Activated CD8-positive, alpha-beta memory T cell treated with anti-CD3 and anti-CD28 coated beads for 1 hour (primary cell): ENCODE data around the gene CAMTA1.

Source experiments
- DNase-seq, 2 donors: peaks; one replicate each; pipeline ENCODE4 v3.0.0-alpha.2; 2020; ENCODE audit warnings: low read depth in 1 of 2; ENCODE audit errors: extremely low read depth in 1 of 2

Gene CAMTA1

DNA sequence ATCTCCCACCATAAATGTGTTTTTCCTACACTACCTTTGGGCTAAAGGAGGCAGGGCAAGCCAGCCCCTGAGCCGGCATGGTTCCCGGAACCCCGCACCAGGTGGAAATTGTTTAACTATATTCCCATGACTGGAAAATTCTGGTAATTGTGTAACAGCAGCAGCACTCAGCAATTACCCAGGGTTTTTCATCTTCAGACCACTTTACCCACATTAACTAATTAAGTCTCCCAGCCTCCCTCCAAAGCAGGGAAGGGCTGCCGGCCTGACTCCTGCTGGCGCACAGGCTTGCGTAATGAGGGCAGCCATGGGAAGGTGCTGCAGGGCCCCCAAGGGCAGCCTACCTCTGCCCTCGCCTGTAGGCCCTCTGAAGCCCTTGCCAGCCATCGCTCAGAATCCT lies 845.1 kb downstream of the CAMTA1 start:
- no peak for DNase-seq

DNA sequence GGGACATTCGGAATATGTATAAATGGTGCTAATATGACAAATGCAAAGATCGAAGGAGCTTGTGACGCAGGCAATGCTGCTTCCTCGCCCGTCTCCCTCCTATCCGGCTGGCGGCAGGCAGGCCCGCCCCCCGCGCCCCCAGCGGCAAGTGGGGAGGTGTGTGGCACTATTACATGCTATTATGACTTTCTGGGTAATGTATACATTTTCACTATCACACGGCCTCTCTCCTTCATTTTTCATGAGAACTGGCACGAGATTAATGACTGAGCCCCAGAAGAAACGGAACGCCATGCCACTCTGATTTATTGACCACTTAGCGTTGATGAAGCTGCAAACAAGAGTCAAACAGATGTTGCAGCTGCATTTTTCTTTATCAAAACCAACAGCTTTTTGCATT lies 846.9 kb downstream of the CAMTA1 start:
- DNase-seq: no peak

DNA sequence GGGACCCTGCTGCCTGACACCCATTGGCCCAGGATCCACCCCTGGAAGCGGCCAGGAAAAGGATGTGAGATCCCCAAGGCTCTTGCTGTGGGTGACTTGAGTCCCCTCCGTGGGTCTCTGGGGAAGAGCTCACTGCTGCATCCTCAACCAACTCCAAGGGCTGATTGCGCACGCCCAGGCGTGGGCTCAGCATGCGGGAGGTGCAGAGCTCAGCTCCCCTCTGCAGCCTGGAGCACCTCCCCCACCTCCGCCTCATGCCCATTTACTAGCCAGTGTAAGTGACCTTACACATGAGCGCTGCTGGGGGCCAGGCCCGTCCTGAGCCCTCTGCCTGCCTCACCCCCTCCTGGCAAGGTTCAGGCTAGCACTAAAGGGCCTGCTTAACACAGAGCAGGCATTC lies 847.4 kb downstream of the CAMTA1 start:
- DNase-seq: no peak

DNA sequence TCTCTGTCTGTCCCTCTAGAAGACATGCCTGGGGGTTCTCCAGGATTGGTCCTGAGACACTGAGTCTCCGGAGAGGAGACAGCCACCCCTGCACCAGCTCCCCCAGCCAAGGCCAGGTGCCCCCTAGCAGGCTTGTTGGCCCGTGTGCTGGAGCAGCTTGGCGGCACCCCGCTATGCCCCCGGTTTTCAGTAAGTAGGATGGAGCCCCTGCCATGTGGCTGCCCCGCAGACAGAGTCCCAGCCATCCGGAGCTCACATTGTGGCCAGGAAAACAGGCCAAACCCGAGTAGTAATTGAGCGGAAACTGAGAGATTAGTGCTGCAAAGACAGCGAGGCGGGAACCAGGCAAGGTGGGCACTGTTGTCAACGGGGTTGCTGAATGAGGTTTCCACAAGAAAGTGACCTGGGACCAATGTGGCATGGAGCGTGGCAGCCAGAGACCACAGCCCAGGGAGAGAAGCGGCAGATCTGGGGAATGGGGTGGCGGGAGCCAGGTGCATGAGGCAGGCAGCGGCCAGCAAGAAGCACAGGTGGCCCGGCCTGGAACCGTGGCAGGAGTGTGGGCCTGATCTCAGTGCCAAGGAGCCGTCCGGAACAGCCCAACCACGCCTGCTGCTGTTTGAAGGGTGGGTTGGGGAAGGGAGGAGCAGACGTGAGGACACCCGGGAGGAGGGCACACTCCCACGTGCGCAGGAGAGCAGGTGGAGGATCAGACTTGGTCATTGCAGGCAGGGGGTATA lies 848.4 kb downstream of the CAMTA1 start:
- DNase-seq: no peak

DNA sequence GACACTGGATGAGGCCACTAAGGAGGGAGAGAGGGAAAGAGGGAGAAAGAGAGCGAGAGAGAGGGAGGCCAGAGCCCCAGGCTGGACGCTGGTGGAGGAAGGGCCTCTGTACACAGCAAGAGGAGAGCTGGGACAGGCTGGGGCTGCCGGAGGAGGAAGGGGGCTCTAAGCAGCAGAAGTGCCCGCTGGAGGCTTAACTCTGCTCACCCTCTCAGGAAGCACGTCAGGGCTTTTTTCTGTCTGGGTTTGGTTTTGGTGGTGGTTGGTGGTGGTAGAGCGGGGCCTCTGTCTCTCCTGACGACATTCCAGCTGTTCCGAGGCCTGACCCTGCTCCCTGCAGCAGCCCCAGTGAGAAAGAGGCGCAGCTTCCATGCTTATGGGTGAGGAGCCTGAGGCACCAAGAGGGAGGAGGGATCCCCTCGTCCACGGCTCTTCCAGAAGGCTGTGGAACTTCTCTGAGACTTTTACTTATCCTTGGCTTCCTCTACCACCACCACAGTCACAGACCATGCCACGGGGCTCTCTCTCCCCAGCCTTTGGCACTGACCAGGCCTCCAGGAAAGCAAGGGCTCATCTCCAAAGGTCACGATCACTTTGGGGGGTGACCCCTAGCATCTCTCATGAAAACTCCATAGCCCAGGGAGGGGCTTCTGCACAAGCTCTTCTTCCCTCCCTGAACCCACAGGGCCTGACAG lies 849.4 kb downstream of the CAMTA1 start:
- no peak for DNase-seq

DNA sequence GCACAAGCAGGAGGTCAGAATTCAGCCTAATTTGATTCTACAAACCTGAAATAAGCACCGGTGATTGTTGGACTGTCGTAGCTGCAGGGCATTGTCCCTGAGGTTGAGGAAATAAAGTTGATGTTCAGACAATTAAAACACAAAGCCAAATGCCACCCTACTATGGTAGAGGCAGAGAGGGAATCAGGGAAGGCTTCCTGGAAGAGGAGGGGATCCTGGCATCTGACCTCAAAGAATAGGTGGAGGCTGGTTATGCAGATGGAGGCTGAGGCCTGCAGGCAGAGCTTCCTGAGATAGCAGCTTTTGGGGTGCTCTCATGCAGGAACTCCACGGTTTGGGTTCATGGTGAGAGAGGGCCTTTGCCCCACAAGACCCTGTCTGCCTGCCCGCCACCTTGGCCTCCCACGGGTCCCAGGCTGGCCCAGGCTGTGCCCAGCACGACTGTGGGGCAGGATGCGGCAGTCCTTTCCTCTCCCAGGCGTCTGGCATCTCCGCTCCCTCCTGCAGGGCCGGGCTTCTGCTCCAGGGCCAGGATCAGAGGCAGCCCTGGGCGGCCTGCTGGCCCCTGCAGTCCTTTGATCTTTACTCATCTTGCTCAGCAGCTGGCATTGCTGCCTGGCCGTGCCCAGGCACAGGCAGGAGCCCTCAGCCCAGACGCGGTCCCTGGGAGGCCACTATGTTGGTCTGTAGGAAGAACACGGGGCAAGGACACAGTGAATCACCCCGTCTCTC lies 851.7 kb downstream of the CAMTA1 start:
- no peak for DNase-seq

DNA sequence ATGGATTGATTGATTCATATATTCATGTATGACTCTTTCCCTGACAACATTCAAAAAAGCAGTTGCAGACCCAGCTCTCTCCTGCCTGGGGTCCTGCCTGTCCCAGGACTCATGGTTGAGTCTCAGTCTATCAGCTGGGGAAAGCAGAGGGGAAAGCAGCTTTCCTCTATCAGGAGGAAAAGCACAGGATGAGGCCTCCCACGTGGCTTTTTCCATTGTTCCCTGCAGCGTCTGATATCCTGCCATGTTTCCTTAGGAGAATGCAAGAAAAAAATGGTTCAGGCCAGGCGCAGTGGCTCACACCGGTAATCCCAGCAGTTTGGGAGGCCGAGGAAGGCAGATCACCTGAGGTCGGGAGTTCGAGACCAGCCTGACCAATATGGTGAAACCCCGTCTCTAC lies 852.8 kb downstream of the CAMTA1 start:
- DNase-seq: no peak

DNA sequence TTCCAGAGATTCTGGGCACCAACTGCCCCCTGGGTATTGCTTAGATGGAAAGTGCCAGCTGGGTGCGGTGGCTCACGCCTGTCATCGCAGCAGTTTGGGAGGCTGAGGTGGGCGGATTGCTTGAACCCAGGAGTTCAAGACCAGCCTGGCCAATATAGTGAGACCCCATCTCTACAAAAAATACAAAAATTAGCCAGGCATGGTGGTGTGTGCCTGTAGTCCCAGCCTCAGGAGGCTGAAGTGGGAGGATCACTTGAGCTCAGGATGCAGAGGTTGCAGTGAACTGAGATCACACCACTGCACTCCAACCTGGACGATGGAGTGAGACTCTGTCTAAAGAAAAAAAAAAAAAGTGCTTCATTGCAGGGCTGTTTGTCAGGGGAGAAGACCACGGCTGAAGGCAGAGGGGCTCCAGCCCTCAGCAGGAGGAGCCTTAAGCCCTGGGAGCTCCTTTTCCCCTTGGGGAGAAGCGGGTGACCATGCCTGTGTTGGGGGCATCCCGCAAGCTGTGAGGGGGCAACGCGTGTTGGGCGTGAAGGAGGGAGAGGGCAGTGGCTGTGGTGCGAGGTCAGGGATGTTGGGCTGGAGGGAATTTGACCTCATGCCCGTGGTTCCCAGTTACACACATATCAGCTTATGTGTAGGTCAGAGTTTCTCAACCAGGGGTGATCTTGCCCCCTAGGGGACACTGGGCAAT lies 854.3 kb downstream of the CAMTA1 start:
- DNase-seq: no peak

DNA sequence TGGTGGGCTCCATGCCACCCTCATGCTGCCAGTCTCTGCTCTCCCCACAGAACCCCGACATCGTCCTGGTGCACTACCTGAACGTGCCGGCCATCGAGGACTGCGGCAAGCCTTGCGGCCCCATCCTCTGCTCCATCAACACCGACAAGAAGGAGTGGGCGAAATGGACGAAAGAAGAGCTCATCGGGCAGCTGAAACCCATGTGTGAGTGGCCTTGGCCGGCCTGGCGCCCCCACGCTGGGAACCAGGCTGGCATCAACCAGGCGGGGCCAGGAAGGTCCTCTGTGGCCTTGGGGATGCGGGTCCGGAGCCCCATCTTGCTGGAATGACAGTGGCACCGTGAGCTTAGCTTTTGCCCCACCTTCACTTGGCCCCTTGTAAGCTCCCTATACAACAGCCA lies 855.1 kb downstream of the CAMTA1 start:
- DNase-seq: no peak

DNA sequence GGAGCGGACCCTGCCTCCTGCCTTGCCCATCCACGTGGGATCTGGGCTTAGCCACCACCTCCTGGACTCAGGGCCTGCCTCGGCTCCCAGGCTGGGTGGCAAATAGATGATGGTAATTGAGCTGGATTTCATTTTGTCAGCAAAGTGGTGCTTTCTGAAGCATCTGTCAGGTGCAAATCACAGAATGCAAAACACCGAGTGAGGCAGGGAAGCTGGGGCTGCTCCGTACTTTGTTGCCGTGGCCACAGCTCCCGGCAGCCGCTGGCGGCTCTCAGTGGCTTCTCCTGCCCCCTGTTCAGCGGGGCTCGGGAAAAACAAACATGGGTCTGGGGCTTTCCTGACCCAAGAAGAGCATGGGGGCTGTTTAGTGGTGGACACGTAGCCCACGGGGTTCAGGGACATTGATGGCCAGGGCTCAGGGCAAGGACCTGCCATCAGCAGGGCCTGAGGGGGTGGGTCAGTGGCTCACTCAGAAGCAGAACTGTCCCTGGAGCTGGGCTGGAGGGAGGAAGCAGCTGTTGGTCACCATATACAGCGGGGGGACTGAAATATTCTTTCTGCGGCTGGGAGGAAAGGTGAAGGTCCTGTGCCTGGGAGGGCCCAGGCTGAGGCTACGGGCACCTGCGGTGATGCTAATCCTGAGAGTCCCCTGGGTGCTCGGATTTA lies 855.8 kb downstream of the CAMTA1 start:
- DNase-seq: no peak

DNA sequence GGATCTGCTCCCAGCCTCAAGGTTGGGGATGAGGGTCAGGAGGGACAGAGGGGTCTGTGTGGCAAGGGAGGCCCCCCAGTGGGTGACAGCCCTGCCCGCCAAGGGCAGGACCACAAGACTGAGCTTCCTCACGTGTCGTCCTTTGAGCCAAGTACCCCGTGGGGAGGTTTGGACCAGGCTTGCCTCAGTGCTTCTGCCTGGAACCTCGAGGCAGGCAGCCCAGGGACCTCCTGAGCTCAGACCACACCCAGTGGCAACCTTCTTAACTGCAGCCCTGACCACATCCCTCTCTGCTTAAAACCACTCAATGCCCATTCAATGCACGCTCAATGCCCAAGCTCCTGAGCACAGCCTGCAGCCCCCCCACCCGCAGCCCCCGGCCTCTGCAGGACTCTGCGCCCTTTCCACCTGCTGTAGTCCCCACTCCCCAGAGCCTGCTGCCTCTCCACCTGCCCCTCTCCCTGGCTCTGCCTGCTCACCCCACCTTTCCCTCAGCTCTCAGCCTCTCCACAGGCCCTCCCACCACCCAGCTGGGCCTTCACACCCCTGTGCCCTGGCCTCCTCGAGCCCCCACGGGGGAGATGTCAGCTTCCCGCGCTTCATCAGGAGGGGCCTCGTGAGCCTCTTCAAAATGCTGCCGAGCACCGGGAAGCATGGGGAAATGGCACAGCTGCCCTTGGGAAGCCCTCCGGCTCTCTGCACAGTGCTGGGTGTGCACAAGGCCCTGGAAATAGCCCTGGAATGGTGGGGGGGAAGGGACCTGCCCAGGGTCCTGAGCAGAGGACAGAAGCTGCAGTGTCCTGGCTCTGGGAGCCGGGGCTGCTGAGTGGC lies 856.5 kb downstream of the CAMTA1 start:
- no peak for DNase-seq

DNA sequence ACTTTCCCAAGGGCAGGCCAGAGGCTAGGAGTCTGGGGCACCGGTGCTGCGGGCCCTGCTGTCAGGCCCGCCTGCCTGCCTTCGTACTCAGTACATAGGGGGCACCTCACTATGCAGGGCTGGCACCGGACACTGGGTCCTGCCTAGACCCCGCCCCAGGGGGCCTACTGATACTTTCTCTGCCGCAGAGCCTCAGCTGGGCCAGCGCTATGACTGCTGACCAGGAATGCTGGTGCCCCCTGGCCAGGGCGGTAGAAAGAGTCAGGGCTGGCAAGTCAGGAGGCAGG lies 857.1 kb downstream of the CAMTA1 start:
- no peak for DNase-seq

DNA sequence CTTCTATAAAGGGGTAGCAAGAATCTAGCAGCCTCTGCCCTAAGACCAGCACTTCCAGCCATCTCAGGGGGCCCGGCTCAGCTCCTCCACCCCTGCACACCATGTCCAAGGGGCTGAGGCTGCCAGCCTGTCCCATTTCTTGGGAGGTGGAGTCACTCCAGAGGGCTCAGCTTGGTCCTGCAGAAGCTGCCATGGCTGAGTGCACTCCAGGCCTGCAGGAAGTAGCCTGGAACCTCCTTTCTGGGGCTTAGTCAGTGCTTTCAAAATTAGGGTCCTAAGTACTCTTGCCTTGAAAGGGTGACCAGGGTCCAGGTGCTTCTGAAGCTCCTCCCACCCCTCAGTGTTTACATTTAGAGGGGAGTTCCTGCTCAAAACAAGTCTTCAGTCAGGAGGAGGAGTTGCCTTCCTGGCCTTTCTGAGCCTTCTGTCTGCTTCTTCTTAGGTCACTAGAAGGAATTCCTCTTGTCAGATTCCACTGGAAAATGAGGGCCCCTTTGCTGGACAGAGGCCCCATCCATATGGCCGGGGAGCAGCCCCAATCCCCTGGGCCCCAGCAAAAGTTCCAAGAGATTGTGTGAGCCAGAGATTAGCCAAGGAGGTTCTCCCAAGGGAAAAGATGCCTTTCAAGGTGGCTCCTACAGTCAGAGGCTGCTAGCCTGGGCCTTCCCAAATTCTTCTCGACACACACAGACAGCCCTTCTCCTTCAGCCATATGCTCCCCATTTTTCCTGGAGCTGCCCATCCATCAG lies 857.7 kb downstream of the CAMTA1 start:
- no peak for DNase-seq

DNA sequence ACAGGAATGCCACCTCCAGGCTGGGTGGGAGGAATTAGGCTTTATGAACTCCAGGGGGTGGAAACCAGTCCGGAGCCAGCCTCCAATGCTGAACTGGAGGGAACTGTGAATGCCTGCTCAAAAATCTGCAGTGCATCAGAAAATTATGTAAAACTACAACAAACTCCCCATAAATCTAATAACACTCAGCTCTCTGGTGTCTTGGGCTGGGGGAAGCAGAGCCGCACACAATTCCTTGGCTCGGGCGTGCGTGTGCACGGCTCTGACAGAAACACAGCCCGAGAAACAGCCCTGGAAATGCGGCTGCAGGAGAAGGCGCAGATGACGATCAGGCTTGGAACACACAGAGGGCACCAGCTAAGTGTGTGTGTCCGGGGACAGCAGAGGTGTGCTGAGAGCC lies 858.3 kb downstream of the CAMTA1 start:
- no peak for DNase-seq

DNA sequence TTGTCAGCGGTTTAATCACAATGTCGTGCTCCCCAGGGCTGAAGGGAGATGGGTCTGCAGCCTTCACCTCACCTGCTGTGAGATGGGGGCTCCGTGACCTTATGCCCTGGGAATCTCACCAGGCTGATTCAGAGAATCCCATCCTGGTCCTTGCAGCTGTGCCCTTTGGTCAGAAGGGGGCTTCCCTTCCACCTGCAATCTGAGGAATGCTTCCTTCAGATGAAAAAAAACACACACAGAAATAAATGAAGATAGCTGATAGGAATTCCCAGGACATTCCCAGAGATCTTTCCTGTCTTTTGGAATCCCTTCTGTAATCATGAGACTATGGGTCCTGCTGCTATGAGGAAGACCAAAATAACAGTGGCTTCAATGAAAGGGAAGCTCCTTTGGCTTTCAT lies 858.8 kb downstream of the CAMTA1 start:
- DNase-seq: no peak

DNA sequence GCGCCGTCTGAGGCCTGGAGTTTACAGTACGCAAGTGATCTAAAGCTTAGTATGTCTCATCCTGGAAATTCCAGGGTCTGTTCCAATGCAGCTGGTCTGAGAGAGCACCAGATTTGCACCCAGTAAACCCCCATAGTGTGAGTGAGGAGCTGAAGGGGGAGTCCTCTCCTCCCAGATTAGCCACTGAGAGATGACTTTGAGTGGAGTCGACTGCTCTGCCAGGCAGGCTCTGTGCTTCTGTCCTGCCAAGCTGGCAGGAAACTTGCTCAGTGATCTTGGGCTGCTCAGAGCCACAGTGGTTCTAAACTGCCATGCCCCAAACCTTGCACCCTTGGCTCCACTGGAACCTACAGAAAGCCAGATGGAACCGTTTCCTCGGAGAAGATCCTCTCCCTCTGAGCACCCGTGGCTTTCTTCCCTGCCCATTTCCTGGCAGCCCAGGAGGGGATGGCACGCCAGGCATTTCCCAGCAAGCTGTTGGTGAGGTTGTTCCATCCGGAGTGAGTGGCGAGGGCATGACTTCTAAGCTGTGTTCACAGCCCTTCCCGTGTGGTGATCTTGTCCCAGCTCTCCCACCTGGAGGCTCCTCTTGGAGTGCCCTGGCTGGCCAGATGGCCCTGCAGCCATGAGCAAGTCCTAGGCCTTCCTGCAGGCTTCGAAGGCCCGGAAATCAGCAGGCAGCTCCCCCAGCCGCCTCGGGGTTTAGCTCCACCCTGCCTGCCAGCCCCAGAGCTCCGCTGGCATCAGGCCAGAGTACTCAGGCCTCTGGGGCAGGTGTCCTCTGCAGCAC lies 859.9 kb downstream of the CAMTA1 start:
- DNase-seq: no peak

DNA sequence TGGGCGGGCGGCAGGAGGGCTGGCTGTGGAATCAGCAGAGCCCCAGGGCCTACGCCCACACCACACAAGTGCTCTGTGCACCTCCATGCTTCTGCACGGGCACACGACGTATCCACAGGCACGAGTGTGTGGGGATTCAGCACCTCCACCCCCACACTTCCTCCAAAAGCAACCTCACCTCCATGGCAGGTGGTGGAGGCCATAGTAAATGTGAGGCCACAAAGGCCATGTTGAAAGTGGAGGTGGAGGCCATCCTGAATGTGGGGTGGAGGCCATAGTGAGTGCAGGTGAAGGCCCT lies 860.4 kb downstream of the CAMTA1 start:
- DNase-seq: no peak

DNA sequence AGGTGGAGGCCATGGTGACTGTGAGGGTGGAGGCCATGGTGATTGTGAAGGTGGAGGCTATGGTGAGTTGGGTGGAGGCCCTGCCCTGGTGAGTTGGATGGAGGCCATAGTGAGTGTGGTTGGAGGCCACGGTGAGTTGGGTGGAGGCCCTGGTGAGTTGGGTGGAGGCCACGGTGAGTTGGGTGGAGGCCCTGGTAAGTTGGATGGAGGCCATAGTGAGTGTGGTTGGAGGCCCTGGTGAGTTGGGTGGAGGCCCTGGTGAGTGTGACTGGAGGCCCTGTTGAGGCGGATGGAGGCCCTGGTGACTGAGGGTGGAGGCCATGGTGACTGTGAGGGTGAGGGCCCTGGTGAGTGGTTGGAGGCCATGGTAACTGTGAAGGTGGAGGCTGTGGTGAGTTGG lies 860.9 kb downstream of the CAMTA1 start:
- DNase-seq: no peak
